ACC112 (cell line): Measurements from ENCODE around the gene SORBS1.

Source experiments
- H2AFZ ChIP-seq: fragments of 200-600 bp; sonication (generic); one replicate; pipeline ENCODE4 v1.6.0; 2017; ENCODE audit warnings: antibody characterized with exemption, low read length; ENCODE audit not compliant: unreplicated experiment
- H3K27ac ChIP-seq: fragments of 200-600 bp; sonication (generic); 2 replicates; pipeline ENCODE4 v1.5.1; 2014; ENCODE audit warnings: low read depth, mild to moderate bottlenecking, antibody characterized with exemption, low read length, moderate library complexity
- H3K27me3 ChIP-seq: fragments of 200-600 bp; sonication (generic); 2 replicates; pipeline ENCODE4 v1.6.1; 2014; ENCODE audit warnings: mild to moderate bottlenecking, antibody characterized with exemption, low read length, moderate library complexity, mixed read lengths; ENCODE audit not compliant: insufficient read depth
- H3K36me3 ChIP-seq: fragments of 200-600 bp; sonication (generic); 2 replicates; pipeline ENCODE4 v1.6.1; 2016; ENCODE audit warnings: mild to moderate bottlenecking, antibody characterized with exemption, low read length, moderate library complexity, mixed read lengths; ENCODE audit not compliant: insufficient read depth
- H3K4me1 ChIP-seq: fragments of 200-600 bp; sonication (generic); one replicate; pipeline ENCODE4 v1.6.1; 2016; ENCODE audit warnings: low read length, mixed read lengths; ENCODE audit not compliant: insufficient read depth, unreplicated experiment, control insufficient read depth
- H3K4me3 ChIP-seq: fragments of 200-600 bp; sonication (generic); 2 replicates; pipeline ENCODE4 v1.5.1; 2014; ENCODE audit warnings: mild to moderate bottlenecking, low read depth, low read length
- H3K79me2 ChIP-seq: fragments of 200-600 bp; sonication (generic); one replicate; pipeline ENCODE4 v1.6.0; 2016; ENCODE audit warnings: low read length; ENCODE audit not compliant: control insufficient read depth, unreplicated experiment, insufficient read depth

SORBS1 gene

GRCh38 chr10:95566136-95566535 lies 5.0 kb upstream of the SORBS1 start:
- no peak overlapping the region for H2AFZ ChIP-seq
- H3K27me3 ChIP-seq: peaks cover 12% of the 10 kb centered on the region

GRCh38 chr10:95565336-95565735 lies 4.2 kb upstream of the SORBS1 start:
- no peaks in the 10 kb centered on the region for H3K36me3 ChIP-seq
- no peak overlapping the region for H2AFZ ChIP-seq
- H3K4me3 ChIP-seq: no peak overlapping the region
- H3K27ac ChIP-seq: no peak overlapping the region
- H3K27me3 ChIP-seq: peaks cover 9% of the 10 kb centered on the region
- H3K4me1 ChIP-seq: no peaks in the 10 kb centered on the region
- H3K79me2 ChIP-seq: no peaks in the 10 kb centered on the region

More at GRCh38 chr10:95566136-95566535, 5.0 kb upstream of the SORBS1 start:
- no peak overlapping the region for H3K27ac ChIP-seq
- no peak overlapping the region for H3K4me3 ChIP-seq
- H3K36me3 ChIP-seq: no peaks in the 10 kb centered on the region
- H3K79me2 ChIP-seq: no peaks in the 10 kb centered on the region
- H3K4me1 ChIP-seq: no peaks in the 10 kb centered on the region

- Histone ChIP-seq H3K4me1 (no peaks in the 10 kb centered on the region), H3K27me3 (peaks cover 15% of the 10 kb centered on the region), H3K36me3 (no peaks in the 10 kb centered on the region), H3K4me3 (no peak overlapping the region), H2AFZ (no peak overlapping the region), H3K79me2 (no peaks in the 10 kb centered on the region), H3K27ac (no peak overlapping the region)
Measured at GRCh38 chr10:95564291-95564690, 3.1 kb upstream of the SORBS1 start.

GRCh38 chr10:95562341-95562965 lies 1.3 kb upstream of the SORBS1 start:
- no peak overlapping the region for H2AFZ ChIP-seq
- H3K27me3 ChIP-seq: peaks cover 28% of the 10 kb centered on the region
- H3K4me3 ChIP-seq: no peak overlapping the region
- no peaks in the 10 kb centered on the region for H3K79me2 ChIP-seq
- no peaks in the 10 kb centered on the region for H3K4me1 ChIP-seq
- no peaks in the 10 kb centered on the region for H3K36me3 ChIP-seq
- H3K27ac ChIP-seq: no peak overlapping the region

GRCh38 chr10:95561864-95562177 lies 650 bp upstream of the SORBS1 start:
- Histone ChIP-seq H2AFZ (no peak overlapping the region), H3K27ac (no peak overlapping the region), H3K4me1 (no peaks in the 10 kb centered on the region), H3K36me3 (no peaks in the 10 kb centered on the region), H3K27me3 (peaks cover 31% of the 10 kb centered on the region), H3K79me2 (no peaks in the 10 kb centered on the region), H3K4me3 (peak overlapping the region; percentile 93; the same call in 1 of the 2 replicates)

GRCh38 chr10:95560278-95561176 lies 644 bp downstream of the SORBS1 start:
- Histone ChIP-seq H3K4me3 (peak overlapping the region; percentile 93), H3K27ac (no peak overlapping the region), H3K27me3 (peaks cover 31% of the 10 kb centered on the region), H3K4me1 (no peaks in the 10 kb centered on the region), H2AFZ (peak overlapping the region; percentile 90), H3K36me3 (no peaks in the 10 kb centered on the region), H3K79me2 (no peaks in the 10 kb centered on the region)

GRCh38 chr10:95559896-95560277 lies 1.3 kb downstream of the SORBS1 start:
- H3K27ac ChIP-seq: no peak overlapping the region
- H3K27me3 ChIP-seq: peaks cover 31% of the 10 kb centered on the region
- H3K4me1 ChIP-seq: no peaks in the 10 kb centered on the region
- no peaks in the 10 kb centered on the region for H3K36me3 ChIP-seq
- H2AFZ ChIP-seq: no peak overlapping the region
- no peaks in the 10 kb centered on the region for H3K79me2 ChIP-seq
- peak overlapping the region; percentile 93 for H3K4me3 ChIP-seq

GRCh38 chr10:95559471-95559870 lies 1.7 kb downstream of the SORBS1 start:
- Histone ChIP-seq H3K27ac (no peak overlapping the region), H3K79me2 (no peaks in the 10 kb centered on the region), H2AFZ (no peak overlapping the region), H3K36me3 (no peaks in the 10 kb centered on the region), H3K4me1 (no peaks in the 10 kb centered on the region), H3K4me3 (no peak overlapping the region), H3K27me3 (peaks cover 31% of the 10 kb centered on the region)

- Histone ChIP-seq H3K27me3 (peaks cover 31% of the 10 kb centered on the region), H2AFZ (no peak overlapping the region), H3K4me1 (no peaks in the 10 kb centered on the region), H3K79me2 (no peaks in the 10 kb centered on the region), H3K36me3 (no peaks in the 10 kb centered on the region), H3K4me3 (no peak overlapping the region), H3K27ac (no peak overlapping the region)
Measured at GRCh38 chr10:95558593-95559320, 2.4 kb downstream of the SORBS1 start.

GRCh38 chr10:95556994-95557767 lies 4.0 kb downstream of the SORBS1 start:
- H3K27me3 ChIP-seq: peaks cover 23% of the 10 kb centered on the region
- H2AFZ ChIP-seq: no peak overlapping the region
- H3K27ac ChIP-seq: no peak overlapping the region
- H3K4me1 ChIP-seq: no peaks in the 10 kb centered on the region
- H3K4me3 ChIP-seq: no peak overlapping the region
- H3K79me2 ChIP-seq: no peaks in the 10 kb centered on the region
- no peaks in the 10 kb centered on the region for H3K36me3 ChIP-seq
